SK-N-SH (cell line): ENCODE data around the gene DRAP1. TPM values are rescaled to one million over a fixed set of nuclear protein-coding genes. Genes with fewer than 3 reads are reported as not detected.

Source experiments
- CTCF ChIA-PET: fragments of 300-600, 350-600 bp; formaldehyde crosslinking; extraction: SDS; loops from one replicate; lab custom pipeline; 2021; lab: Yijun Ruan, JAX
- POLR2A ChIA-PET: fragments of 350-600 bp; sonication (Branson Sonifier 250); formaldehyde crosslinking; extraction: SDS; loops from one replicate; lab custom pipeline; 2020; ENCODE audit warnings: antibody characterized with exemption, inconsistent platforms; lab: Yijun Ruan, JAX
- DNase-seq: peaks from one replicate; pipeline ENCODE4 v3.0.0; 2012
- H2AFZ ChIP-seq: fragments of 200-600 bp; sonication (generic); 2 replicates; pipeline ENCODE4 v1.8.1; 2016; ENCODE audit warnings: antibody characterized with exemption, mild to moderate bottlenecking, low read depth
- H3F3A ChIP-seq: fragments of 200-600 bp; sonication (generic); replicated peaks from 2 replicates; pipeline ENCODE3; 2016; ENCODE audit warnings: antibody characterized with exemption, mild to moderate bottlenecking; ENCODE audit not compliant: insufficient read depth
- H3K27ac ChIP-seq, 2 experiments: fragments of 200-500 bp in 1 of 2; fragments of 200-600 bp in 1 of 2; sonication (Bioruptor generic) in 1 of 2; sonication (generic), shearing (Covaris generic) in 1 of 2; 2 replicates each; pipeline versions ENCODE4 v1.5.1 to v1.6.1; 2014 to 2016; ENCODE audit warnings: low read depth in 2 of 2, inconsistent platforms in 1 of 2, low read length in 1 of 2, mild to moderate bottlenecking in 1 of 2, mixed read lengths in 1 of 2
- H3K27me3 ChIP-seq: fragments of 200-600 bp; sonication (generic), shearing (Covaris generic); 2 replicates; pipeline ENCODE4 v1.6.1; 2016; ENCODE audit warnings: mixed run types; ENCODE audit not compliant: insufficient read depth
- H3K36me3 ChIP-seq, 2 experiments: fragments of 200-500 bp in 1 of 2; fragments of 200-600 bp in 1 of 2; sonication (Bioruptor generic) in 1 of 2; sonication (generic) in 1 of 2; replicated peaks in 1 of 2; 2 replicates each; pipeline versions ENCODE3 to v1.5.1; 2014 to 2016; ENCODE audit warnings: low read length in 1 of 2, mild to moderate bottlenecking in 1 of 2; ENCODE audit not compliant: insufficient read depth in 2 of 2, control insufficient read depth in 1 of 2
- H3K4me1 ChIP-seq, 2 experiments: fragments of 200-500 bp in 1 of 2; fragments of 200-600 bp in 1 of 2; sonication (Bioruptor generic) in 1 of 2; sonication (generic), shearing (Covaris generic) in 1 of 2; 2 replicates each; pipeline versions ENCODE4 v1.5.1 to v1.6.1; 2014 to 2016; ENCODE audit warnings: low read depth in 1 of 2, low read length in 1 of 2, mixed run types in 1 of 2; ENCODE audit not compliant: insufficient read depth in 2 of 2, control insufficient read depth in 1 of 2
- H3K4me2 ChIP-seq: fragments of 200-600 bp; sonication (generic), shearing (Covaris generic); 2 replicates; pipeline ENCODE4 v1.6.1; 2017; ENCODE audit warnings: mixed run types
- H3K4me3 ChIP-seq, 2 experiments: fragments of 200-500 bp in 1 of 2; fragments of 200-600 bp in 1 of 2; sonication (Bioruptor generic) in 1 of 2; sonication (generic), shearing (Covaris generic) in 1 of 2; 2 replicates each; pipeline versions ENCODE4 v1.5.1 to v1.8.1; 2014 to 2016; ENCODE audit warnings: low read depth in 2 of 2, inconsistent platforms in 1 of 2, low read length in 1 of 2, mild to moderate bottlenecking in 1 of 2, mixed read lengths in 1 of 2, moderate library complexity in 1 of 2
- H3K79me2 ChIP-seq: fragments of 200-600 bp; sonication (generic); 2 replicates; pipeline ENCODE4 v1.8.1; 2017; ENCODE audit warnings: mild to moderate bottlenecking; ENCODE audit not compliant: insufficient read depth
- H3K9ac ChIP-seq: fragments of 200-600 bp; sonication (generic); 2 replicates; pipeline ENCODE4 v1.6.1; 2017; ENCODE audit warnings: mixed run types
- H3K9me2 ChIP-seq: fragments of 200-600 bp; sonication (generic); 2 replicates; pipeline ENCODE4 v1.6.1; 2017; ENCODE audit warnings: mixed run types
- H3K9me3 ChIP-seq: fragments of 200-600 bp; sonication (generic); 2 replicates; pipeline ENCODE4 v1.6.1; 2017; ENCODE audit warnings: mixed run types, mild to moderate bottlenecking, moderate library complexity
- H4K20me1 ChIP-seq: fragments of 200-600 bp; sonication (generic); 2 replicates; pipeline ENCODE4 v1.6.1; 2017; ENCODE audit warnings: mild to moderate bottlenecking, mixed run types; ENCODE audit not compliant: insufficient read depth
- CHD2 ChIP-seq: fragments of 150-350 bp; IDR thresholded peaks from 2 replicates; pipeline ENCODE4 v1.6.1; 2018; ENCODE audit warnings: low read length; ENCODE audit not compliant: partially characterized antibody
- ELF1 ChIP-seq: IDR thresholded peaks from 2 replicates; pipeline ENCODE4 v1.4.0; 2012
- EZH2phosphoT487 ChIP-seq: fragments of 200-600 bp; sonication (generic); IDR thresholded peaks from 2 replicates; pipeline ENCODE4 v1.6.1; 2017; ENCODE audit warnings: low read depth, mixed run types, mild to moderate bottlenecking, antibody characterized with exemption, moderate library complexity, borderline replicate concordance
- FOSL2 ChIP-seq: IDR thresholded peaks from 2 replicates; pipeline ENCODE4 v1.4.0; 2012; ENCODE audit warnings: low read depth, mild to moderate bottlenecking, moderate library complexity, borderline replicate concordance
- FOXM1 ChIP-seq: IDR thresholded peaks from 2 replicates; pipeline ENCODE4 v1.4.0; 2012; ENCODE audit warnings: low read depth, mild to moderate bottlenecking
- GATA2 ChIP-seq: sonication (generic); formaldehyde crosslinking; IDR thresholded peaks from 2 replicates; pipeline ENCODE4 v1.5.0; 2020; ENCODE audit warnings: mild to moderate bottlenecking, missing genetic modification reagents
- MAX ChIP-seq: IDR thresholded peaks from 2 replicates; pipeline ENCODE4 v1.4.0; 2012; ENCODE audit warnings: low read depth
- MXI1 ChIP-seq: IDR thresholded peaks from 2 replicates; pipeline ENCODE4 v1.6.1; 2012; ENCODE audit warnings: mild to moderate bottlenecking, low read depth, low read length, improper control_type of control experiment
- NFIC ChIP-seq: IDR thresholded peaks from 2 replicates; pipeline ENCODE4 v1.4.0; 2012; ENCODE audit warnings: borderline replicate concordance
- NRF1 ChIP-seq: IDR thresholded peaks from 2 replicates; pipeline ENCODE4 v1.6.1; 2012; ENCODE audit warnings: low read depth, mild to moderate bottlenecking, low read length
- PBX3 ChIP-seq: IDR thresholded peaks from 2 replicates; pipeline ENCODE4; 2012
- POLR2AphosphoS5 ChIP-seq: IDR thresholded peaks from 2 replicates; pipeline ENCODE4 v1.6.1; 2012; ENCODE audit warnings: low read depth, low read length
- RAD21 ChIP-seq: IDR thresholded peaks from 2 replicates; pipeline ENCODE4 v1.6.1; 2012; ENCODE audit warnings: mild to moderate bottlenecking, low read length
- TAF1 ChIP-seq: IDR thresholded peaks from 2 replicates; pipeline ENCODE4 v1.6.1; 2012; ENCODE audit warnings: low read depth, mild to moderate bottlenecking, low read length, moderate library complexity, borderline replicate concordance
- TEAD4 ChIP-seq: IDR thresholded peaks from 2 replicates; pipeline ENCODE4 v1.4.0; 2012; ENCODE audit warnings: mild to moderate bottlenecking, borderline replicate concordance; ENCODE audit not compliant: insufficient read depth
- USF1 ChIP-seq: IDR thresholded peaks from 2 replicates; pipeline ENCODE4 v1.4.0; 2012; ENCODE audit warnings: low read depth, borderline replicate concordance
- USF2 ChIP-seq: fragments of 150-350 bp; IDR thresholded peaks from 2 replicates; pipeline ENCODE4 v1.6.1; 2017; ENCODE audit warnings: antibody characterized with exemption, low read length, low read depth, borderline replicate concordance
- YY1 ChIP-seq: IDR thresholded peaks from 2 replicates; pipeline ENCODE4 v1.4.0; 2012; ENCODE audit warnings: low read depth, mild to moderate bottlenecking
- WGBS: methylation state at CpG from one replicate; pipeline ENCODE4 v1.1.6; 2017; ENCODE audit warnings: low lambda C conversion rate; 5-methylcytosine and 5-hydroxymethylcytosine counted together
- polyA plus RNA-seq, 3 experiments: library from polyadenylated mRNA; depleted of rRNA; stranded (reverse); fragments of >200 nt; gene quantifications; 2 replicates each; pipeline ENCODE4 v1.2.3, GENCODE V29; 2012

DRAP1 gene
- polyA plus RNA-seq, 1 of the 3 experiments (the other 2 are of a cell fraction) = 464 TPM

- 23% methylated on average over 2 of the region's 2 CpGs for WGBS
- H3K79me2 ChIP-seq = peaks cover 18% of the 10 kb centered on the region
- H3F3A ChIP-seq = peaks cover 27% of the 10 kb centered on the region
- DNase-seq = no peak
- CTCF ChIA-PET = interaction anchor here (1.3 to 1.7 kb wide), 3 partner anchors 13 to 41 kb away, joined by 4 to 6 read pairs (median 5); partner anchors contain the start of gene FIBP
- H3K9ac ChIP-seq = no peak overlapping the region
- no peaks in the 10 kb centered on the region for H3K27me3 ChIP-seq
- no peaks in the 10 kb centered on the region for H3K9me3 ChIP-seq
- TF ChIP-seq CHD2 (no peak), GATA2 (CRISPR knock-in tag) (no peak), TEAD4 (no peak), PBX3 (no peak), NFIC (no peak), EZH2phosphoT487 (no peak), FOXM1 (no peak), YY1 (no peak), ELF1 (no peak), FOSL2 (no peak), MAX (no peak), TAF1 (no peak), USF1 (no peak), NRF1 (no peak), POLR2AphosphoS5 (no peak), RAD21 (no peak), USF2 (no peak), MXI1 (no peak)
- peaks cover 6 to 15% of the 10 kb centered on the region in 2 experiments; a peak in 3 of 4 replicates for H3K4me1 ChIP-seq
- H3K36me3 ChIP-seq = peaks cover 10 to 32% of the 10 kb centered on the region in 2 experiments
- H3K27ac ChIP-seq = peak overlapping the region; percentile 4 to 33; a peak in 2 of 4 replicates
- H3K4me2 ChIP-seq = peak overlapping the region; percentile 42; the same call in 1 of the 2 replicates
- H2AFZ ChIP-seq = no peak overlapping the region
- H4K20me1 ChIP-seq = 0 out of 2 replicates have a peak, but pooled peaks cover 4% of the 10 kb centered on the region
- no peaks in the 10 kb centered on the region for H3K9me2 ChIP-seq
- H3K4me3 ChIP-seq = no peak overlapping the region; a peak in 1 of 4 replicates
- POLR2A ChIA-PET = interaction anchor here (1.4 kb wide), 1 partner anchor 37 kb away, joined by 6 read pairs; the partner anchor contains the start of gene SART1
These were observed 6.2 kb downstream of the DRAP1 start for GRCh38 chr11:65925397-65925796.
